DMS53 treated with DMSO at 0.1 percent for 48 hours (cell line): Measurements from ENCODE around the gene KCNQ1.

Source experiments
- DNase-seq: peaks from one replicate; lab custom pipeline; 2025; ENCODE audit not compliant: unreplicated experiment; lab: John Stamatoyannopoulos, UW

Gene KCNQ1

DNA sequence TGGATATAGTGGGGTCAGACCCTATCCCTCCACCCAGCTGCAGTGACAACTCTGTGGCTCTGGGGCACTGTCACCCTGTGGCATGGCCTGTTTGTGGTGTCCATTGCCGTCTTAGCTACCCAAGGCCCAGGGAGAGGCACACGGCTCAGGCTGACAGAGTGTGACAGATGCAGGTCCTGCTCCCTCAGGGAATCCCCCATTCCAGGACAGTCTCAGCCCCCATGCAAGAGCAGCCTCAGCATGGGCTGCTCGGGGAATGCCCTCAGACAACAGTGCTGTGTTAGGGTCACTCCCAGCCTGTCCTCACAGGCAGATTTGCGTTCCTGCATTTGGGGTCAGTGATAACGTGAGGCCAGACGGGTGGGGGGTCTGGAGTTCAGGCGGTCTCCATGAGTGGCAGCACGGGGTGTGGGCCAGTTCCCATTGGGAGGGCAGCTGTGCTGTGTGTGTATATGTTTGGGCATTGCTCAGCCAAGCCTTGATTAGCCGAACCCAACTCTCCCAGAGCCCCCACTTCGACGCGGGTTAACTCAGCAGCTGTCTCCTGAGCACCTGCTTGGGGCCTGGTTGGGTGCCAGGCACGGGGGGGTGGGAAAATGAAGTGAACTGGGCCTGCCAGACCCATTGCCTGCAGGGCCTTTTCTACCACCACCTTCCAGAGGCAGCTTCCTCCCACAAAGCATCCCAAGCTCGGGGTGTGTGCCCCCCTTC is 260.2 kb downstream of the KCNQ1 start:
- DNase-seq, result no peak

DNA sequence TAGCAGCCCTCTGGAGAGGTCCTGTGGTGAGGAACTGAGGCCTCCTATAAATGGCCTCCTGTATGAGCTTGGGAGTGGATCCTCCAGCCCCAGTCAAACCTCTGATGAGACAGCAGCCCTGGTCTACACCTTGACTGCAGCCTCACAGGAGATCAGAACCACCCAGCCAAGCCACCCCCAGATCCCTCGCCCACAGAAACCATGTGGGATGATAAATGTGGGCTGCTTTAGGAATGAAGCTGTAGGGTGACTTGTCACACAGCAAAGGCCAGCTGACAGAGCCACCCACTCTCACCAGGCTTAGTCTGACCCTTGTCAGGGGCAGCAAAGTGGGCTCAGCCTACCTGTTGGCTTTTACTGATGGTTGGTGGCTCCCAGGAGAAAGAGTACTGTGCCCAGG is 261.5 kb downstream of the KCNQ1 start:
- DNase-seq, result no peak

DNA sequence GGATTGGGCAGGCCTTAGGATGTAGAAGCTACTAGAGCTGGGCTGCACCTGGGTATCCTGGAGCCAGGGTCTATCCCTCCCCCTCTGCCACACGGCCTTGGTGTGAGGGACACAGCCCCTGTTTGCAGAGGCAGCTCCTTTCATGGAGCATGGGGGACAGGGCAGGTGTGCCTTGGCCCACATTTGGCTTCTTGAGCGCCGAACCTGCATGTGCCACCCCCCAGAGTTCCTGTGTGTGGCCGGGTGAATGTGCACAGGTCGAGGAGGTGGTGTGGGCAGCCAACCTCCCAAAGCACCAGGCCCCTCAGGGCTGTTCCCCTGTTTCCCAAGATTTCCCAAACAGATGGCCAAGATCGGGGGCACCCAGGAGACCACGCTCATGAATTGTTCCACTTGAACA is 262.9 kb downstream of the KCNQ1 start:
- DNase-seq, result no peak

DNA sequence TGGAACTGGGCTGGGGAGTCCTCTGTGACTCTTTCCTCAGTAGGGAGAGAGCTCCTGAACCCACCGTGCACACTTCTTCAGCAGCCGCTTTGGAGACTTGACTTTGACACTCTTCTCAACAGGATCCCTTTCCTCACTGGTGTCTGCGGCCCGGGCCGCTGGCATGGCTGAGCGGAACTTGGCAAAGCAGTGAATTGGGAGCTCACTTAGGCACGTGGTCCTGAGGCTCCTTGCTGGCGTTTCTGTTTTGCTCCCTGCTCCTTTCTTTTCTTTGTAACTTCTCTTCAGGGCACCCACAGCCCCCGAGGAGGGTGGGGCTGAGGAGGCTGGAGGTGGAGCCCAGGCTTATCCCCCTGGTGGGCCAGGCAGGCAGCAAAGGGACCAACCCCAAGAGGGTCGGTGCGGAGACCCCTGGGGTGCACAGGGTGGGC is 263.4 kb downstream of the KCNQ1 start:
- no peak for DNase-seq

DNA sequence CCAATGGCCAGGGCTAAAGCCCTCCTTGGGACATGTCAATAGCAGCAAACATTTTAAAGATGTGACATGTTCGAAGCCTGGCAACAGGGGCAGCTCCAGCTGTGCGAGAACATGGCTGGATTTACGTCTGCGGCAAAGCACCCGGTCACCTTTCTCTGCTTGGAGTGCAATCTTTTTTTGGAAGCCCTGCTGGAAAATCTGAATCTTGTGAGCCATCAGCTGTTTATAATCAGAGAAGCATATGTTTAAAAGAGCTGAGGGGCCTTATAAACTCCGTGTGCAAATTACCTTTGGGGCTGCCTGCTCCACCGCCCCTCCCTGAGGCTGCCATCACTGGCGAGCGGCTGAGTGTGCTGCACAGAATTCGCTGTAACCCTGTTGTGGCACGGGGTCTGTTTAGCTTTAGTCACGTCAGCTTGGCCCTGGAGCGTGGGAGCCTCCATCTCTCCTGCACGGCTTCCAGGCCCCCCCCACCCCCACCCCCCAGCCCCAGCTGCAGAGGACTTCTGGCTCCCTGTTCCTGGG is 264.0 kb downstream of the KCNQ1 start:
- DNase-seq, result no peak

DNA sequence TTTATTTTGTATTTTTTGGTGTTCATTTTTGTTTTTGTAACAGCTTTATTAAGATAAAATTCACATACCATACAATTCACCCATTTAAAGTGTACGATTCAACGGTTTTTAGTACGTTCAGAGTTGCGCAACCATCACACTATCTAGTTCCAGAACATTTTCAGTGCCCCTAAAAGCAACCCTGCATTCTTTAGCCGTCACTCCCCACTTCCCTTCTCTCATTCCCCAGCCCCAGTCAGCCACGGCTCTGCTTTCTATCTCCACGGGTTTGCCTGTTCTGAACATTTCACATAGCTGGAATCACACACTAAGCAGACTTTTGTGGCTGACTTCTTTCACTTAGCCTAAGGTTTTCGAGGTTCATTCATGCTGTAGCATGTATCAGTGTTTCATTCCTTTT is 264.6 kb downstream of the KCNQ1 start:
- DNase-seq, result no peak

DNA sequence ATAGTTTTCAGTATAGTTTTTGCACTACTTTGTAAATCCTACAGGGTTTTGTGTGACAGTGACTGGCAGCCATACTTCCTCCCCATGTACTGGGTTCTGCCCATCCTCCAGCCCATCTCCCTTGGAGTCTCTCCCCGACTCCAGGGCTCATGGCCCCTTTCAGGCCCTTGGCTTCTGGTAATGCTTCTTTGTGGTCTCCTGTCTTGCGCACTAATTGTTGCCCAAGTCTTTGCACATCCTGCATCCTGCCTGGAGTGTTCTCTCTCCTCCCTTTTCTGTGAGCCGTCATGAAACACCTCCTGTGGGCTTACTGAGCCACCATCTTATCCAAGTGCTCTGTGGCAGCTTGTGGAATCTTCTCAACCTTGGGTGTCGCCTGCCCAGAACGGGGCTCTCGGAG is 266.4 kb downstream of the KCNQ1 start:
- no peak for DNase-seq

DNA sequence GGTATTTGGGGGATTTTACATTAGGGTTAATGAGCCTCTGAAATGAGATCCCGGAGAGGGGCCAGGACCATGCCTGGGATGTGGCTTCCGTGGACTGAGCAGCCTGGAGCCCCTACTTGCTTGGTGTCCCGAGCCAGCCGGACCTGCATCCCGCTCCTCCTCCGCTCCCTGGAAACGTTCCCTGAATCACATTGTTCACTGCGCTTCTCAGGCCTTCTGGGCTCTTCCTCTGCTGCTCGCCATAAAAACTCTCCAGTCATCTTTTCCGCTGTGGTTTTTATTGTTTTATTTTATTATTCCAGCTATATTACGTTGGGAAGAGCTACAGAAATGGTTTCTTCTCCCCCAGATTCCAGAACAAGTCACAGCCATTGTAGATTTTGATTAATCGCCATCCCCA is 268.3 kb downstream of the KCNQ1 start:
- no peak for DNase-seq

DNA sequence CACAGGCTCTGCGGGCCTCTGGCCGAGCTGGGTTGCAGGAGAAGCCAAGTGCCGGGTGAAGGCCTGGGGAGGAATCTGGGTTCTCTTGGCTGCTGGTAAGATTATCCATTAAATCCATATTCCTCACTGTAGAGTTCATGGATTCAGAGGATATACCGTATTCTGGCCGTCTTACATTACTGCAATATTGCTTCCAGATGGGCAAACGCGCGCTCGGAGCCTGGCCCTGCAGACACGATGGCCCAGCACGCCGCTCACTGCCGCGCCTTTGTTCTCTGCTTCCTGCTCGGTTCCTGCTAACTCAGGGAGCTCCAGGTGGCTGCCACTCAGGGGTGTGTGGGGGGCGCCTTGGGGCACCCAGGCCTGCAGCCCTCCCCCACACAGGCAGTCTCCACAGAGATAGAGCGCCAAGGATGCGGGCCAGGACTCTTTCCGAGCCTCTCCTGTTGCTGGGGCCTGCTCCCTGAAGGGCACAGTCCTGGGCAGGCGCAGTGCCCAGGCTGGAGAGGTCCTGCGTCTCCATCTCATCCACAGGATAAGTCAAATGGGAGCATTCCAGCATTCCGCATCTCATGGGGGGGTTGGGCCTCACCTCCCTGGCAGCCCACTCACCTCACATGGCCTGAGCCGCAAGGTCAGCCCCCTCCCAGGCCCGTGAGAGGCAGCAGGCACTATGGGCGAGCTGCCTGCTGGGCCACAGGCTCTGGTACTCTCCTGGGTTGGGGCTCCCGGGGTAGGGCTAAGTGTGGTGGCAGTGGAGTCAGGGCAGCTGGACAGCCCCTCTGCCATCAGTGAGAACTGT is 269.1 kb downstream of the KCNQ1 start:
- no peak for DNase-seq

DNA sequence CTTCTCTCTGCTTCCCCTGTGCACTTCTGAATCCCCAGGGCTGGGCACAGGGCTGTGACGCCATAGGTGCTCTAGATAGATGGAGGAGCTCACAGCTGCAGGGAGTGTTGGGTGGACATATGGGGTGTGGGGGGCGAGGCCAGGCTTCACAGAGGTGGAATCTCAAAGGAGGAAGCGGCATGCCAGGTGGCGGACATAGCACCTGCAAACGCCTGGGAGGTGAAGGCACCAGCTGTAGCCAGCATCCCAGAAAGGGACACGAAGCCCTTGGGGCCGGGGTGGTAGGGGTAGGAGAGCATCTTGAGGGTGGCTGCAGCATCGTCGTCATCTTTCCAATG is 269.6 kb downstream of the KCNQ1 start:
- DNase-seq, result no peak

DNA sequence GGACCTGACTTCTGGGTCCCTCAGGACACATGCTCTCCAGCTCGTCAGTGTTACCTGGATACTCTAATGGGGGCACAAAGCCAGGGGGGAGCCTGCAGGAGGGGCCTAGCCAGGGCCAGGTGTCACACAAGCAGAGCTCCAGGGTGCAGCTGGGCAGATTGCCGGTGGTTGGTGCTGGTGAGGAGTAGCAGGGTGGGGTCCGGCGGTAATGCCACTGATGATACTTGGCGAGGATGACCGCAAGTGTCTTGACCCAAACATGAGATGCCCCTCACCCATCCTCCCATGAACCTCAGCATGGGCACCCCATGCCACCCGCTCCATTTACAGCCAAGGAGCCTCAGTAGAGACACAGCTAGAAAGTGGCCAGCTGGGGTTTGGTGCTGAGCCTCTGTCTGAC is 270.1 kb downstream of the KCNQ1 start:
- no peak for DNase-seq

DNA sequence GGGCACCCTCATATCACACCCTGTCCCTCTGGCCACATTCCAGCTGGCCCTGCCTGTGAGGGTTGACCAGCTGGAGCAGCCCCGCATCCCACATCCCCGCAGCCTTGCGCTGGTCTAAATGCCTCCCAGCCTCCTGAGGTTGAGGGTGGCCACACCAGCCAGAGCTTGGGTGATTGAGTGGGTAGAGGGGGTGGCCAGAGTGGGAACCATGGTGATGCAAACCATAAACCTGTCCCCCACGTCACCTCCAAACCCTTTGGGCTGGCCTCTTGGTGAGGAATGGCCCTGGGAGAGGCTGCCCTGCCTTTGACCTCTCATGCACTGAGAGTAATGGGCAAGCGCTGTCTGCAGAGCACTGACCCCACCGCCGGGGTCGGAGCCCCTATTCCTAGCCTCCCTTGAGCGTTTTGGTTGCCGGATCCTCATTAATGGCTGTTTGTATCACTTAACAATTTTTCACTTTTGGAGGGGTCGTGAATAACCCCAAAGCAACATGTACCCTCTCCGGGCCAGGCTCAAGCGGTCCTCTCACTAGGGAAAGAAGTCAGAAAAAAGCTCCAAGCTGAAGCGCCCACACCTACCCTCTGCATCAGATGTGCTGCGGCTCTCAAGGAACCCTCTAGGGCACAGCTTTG is 271.0 kb downstream of the KCNQ1 start:
- DNase-seq, result no peak

DNA sequence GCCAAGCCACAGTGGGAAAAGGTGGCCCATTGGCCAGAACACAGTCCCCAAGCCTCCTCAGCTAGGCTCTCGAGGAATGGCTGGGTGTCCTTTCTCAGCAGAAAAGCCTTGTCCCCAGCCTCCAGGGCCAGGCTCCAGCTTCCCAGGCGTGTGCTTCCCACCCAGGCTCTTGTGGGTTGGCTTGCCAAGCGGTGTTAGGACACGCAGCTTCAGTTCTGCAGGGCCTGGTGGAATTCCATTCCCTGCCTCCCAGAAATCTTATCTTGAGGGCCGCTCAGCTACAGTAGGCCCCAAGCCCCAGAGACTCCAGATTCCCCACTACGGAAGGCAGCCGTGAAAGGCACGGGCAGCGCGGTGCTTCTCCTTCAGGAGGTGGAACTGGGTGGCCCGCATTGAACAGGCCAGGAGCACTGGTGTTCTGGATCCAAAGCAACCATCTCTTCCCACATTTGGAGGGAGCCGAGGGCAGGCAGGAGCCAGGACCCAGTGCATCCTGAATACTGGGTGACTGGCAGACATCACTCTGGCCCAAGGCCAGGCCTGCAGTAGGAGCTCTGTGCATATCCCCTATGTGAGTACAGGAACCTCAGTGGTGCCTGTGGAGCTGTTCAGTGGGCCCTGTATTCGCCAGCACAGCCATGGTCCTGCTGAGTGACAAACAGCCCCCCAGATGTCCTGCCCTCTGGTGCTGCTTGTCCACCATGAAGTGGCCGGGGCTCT is 271.7 kb downstream of the KCNQ1 start:
- DNase-seq, result no peak

DNA sequence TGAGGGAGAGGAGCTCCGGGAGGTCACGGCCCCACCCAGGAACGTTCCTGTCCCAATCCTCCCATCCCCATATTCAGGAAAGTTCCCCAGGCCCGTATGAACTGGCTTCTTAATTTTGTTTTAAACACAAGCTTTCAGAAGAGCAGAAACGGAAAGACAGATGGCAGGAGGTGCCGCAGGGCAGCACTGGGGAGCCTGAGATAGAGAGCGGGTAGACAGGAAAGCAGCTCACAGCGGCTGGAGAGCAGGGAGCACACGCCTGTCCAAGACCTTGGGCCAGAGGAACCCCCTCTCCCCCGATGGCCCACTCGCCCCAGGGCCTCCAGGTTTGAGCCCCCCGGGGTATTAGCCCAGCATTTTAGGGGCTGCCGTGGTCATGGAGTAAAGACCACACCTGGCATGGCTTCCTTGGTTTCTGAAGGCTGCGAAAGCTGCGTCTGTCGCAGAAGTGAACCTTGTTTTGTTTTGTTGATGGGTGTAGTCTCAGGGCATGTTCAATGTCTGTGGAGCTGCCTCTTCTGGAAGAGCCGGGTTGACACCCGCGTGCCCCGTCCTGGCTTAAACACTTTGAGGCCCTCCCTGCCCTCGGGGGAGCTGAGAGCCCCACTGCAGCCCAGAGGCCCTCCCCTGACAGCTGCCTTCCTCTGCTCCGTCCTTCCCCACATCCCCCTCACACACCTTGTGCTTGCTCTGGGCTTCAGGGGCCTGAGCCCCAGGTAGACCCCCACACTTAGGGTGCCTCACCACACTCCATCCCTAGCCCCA is 272.9 kb downstream of the KCNQ1 start:
- no peak for DNase-seq

DNA sequence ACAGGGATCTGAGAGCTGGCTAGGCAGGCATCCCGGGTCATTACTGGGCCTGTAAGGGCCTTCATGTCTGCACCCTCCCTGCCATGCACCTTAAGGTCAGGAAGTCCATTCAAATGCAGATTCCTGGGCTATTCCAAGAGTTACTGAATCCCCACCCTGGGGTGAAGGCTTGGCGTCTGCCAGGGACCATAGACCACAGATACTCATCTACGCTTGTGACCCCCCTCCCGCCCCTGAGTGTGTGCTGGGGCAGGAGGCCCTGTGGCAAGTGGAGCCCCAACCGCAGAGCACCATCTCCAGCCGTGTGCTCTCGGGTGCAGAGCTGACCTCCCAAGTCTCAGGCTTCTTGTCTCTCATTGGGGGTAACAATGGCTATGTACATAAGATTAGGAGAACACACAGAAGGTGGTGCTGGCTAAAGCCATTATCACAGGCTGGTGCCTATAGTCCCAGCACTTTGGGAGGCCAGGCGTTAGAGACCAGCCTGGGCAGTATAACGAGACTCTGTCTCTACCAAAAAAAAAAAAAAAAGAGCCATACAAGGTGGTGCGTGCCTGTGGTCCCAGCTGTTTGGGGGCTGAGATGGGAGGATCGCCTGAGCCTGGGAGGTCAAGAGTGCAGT is 274.1 kb downstream of the KCNQ1 start:
- DNase-seq, result no peak

DNA sequence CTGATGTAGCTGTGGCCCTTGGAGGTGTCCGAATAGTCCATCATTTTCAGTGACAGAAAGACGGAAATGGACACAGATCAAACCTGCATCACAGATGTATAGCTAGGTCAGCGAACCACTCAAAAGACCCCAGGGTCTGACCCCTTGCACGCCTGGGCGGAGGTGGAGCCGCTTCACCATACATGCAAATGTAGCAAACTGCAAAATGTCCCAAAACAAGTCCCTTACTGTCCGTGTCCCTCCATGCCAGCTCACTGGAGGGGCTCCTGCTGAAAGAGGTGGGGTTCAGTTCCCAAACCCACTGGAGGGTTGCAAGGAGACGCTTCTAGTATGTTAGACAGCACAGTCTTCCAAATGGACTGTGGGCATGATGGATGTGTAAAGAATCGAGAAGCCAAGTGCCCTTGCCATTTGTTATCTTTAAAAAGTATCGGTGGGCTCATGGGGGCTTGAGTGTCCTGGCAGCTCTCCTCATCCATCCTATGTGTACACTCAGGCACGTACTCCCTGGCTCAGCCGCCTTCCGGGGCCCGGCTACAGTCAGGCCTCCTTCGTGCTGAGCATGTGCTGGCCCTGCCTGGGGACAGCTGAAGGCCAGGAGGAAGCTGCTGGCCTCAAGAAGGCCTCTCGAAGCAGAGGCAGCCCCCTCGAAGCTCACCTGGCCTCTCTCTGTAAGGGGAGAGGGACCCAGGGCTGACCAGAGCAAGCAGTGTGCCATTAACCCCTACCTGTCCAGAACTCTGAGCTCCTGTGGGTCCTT is 275.2 kb downstream of the KCNQ1 start:
- no peak for DNase-seq

DNA sequence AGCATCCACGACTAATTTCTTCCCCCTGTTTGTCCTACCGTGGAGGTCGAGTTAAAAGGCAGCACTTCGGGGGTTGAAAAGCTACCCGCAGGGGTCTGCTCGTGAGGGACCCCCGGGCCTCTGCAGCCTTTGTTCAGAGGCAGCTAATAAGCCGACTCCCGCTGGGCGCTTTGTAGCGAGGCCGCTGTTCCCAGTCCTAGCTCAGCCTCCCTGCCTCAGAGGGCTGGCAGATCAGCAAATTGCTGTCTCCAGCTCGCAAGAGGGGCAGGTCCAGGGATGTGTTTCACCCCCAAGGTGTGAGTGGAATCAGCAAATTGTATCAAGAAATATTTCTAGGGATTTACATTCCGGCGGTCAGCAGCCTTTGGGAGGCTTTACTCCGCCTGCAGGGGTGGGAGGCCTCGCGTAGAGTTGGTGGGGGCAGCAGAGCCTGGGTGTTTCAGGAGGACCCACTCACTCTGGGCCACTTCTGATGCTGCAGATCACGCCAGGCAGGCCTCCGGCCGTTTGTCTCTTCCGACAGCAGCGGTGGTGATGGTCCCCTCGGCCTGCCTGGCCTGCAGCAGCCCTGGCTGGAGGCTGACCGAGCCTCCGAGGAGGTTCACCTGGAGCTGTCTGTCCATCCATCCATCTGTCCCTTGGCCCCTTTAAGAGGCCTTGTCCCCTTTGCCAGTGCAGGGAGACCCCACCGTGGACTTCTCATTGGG is 276.6 kb downstream of the KCNQ1 start:
- DNase-seq, result no peak

DNA sequence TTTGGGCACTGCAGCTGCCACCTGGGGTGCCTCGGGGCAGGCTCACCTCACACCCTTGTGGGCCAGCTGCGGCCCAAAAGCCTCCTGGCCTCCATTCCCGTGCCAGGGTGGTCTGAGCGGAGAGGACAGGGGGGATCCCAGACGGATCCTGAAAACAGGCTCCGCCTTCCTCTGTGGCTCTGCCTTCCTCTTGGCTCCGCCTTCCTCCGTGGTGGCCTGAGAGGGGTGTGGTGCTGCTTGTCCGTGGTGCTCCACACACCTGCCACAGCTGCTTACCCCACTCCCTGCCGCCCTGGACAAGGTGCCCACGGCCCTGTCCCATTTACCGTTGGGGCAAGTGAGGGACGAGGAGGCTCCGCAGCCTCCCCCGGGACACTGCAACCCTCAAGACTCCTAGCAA is 278.1 kb downstream of the KCNQ1 start:
- DNase-seq, result no peak

DNA sequence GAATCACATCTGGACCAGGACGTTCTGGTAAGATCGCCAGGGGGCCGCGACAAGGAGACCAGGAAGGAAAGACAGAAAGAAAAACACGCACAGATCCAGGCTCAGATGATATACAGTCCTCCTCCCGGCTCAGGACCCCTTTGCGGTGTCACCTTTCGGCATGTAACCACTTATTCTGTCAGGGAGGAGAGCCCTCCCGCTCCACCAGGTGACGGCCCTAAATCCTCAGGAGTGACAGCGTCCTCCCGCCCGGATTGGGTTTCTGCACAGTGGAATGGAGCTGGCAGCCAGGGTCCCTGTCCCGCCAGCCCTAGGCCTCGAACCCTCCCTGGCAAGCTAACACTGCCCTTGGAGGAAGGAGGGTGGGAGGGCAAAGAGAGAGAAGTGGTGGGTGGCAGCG is 279.3 kb downstream of the KCNQ1 start:
- DNase-seq, result no peak
